SK-N-SH (cell line): Measurements from ENCODE around the gene PODN. TPM values are rescaled to one million over a fixed set of nuclear protein-coding genes. Genes with fewer than 3 reads are reported as not detected.

ENCODE experiments used
- CTCF ChIA-PET: fragments of 300-600, 350-600 bp; formaldehyde crosslinking; extraction: SDS; loops from one replicate; lab custom pipeline; 2021; lab: Yijun Ruan, JAX
- POLR2A ChIA-PET: fragments of 350-600 bp; sonication (Branson Sonifier 250); formaldehyde crosslinking; extraction: SDS; loops from one replicate; lab custom pipeline; 2020; ENCODE audit warnings: antibody characterized with exemption, inconsistent platforms; lab: Yijun Ruan, JAX
- DNase-seq: peaks from one replicate; pipeline ENCODE4 v3.0.0; 2012
- H2AFZ ChIP-seq: fragments of 200-600 bp; sonication (generic); 2 replicates; pipeline ENCODE4 v1.8.1; 2016; ENCODE audit warnings: antibody characterized with exemption, mild to moderate bottlenecking, low read depth
- H3F3A ChIP-seq: fragments of 200-600 bp; sonication (generic); replicated peaks from 2 replicates; pipeline ENCODE3; 2016; ENCODE audit warnings: antibody characterized with exemption, mild to moderate bottlenecking; ENCODE audit not compliant: insufficient read depth
- H3K27ac ChIP-seq, 2 experiments: fragments of 200-500 bp in 1 of 2; fragments of 200-600 bp in 1 of 2; sonication (Bioruptor generic) in 1 of 2; sonication (generic), shearing (Covaris generic) in 1 of 2; 2 replicates each; pipeline versions ENCODE4 v1.5.1 to v1.6.1; 2014 to 2016; ENCODE audit warnings: low read depth in 2 of 2, inconsistent platforms in 1 of 2, low read length in 1 of 2, mild to moderate bottlenecking in 1 of 2, mixed read lengths in 1 of 2
- H3K27me3 ChIP-seq: fragments of 200-600 bp; sonication (generic), shearing (Covaris generic); 2 replicates; pipeline ENCODE4 v1.6.1; 2016; ENCODE audit warnings: mixed run types; ENCODE audit not compliant: insufficient read depth
- H3K36me3 ChIP-seq, 2 experiments: fragments of 200-500 bp in 1 of 2; fragments of 200-600 bp in 1 of 2; sonication (Bioruptor generic) in 1 of 2; sonication (generic) in 1 of 2; replicated peaks in 1 of 2; 2 replicates each; pipeline versions ENCODE3 to v1.5.1; 2014 to 2016; ENCODE audit warnings: low read length in 1 of 2, mild to moderate bottlenecking in 1 of 2; ENCODE audit not compliant: insufficient read depth in 2 of 2, control insufficient read depth in 1 of 2
- H3K4me1 ChIP-seq, 2 experiments: fragments of 200-500 bp in 1 of 2; fragments of 200-600 bp in 1 of 2; sonication (Bioruptor generic) in 1 of 2; sonication (generic), shearing (Covaris generic) in 1 of 2; 2 replicates each; pipeline versions ENCODE4 v1.5.1 to v1.6.1; 2014 to 2016; ENCODE audit warnings: low read depth in 1 of 2, low read length in 1 of 2, mixed run types in 1 of 2; ENCODE audit not compliant: insufficient read depth in 2 of 2, control insufficient read depth in 1 of 2
- H3K4me2 ChIP-seq: fragments of 200-600 bp; sonication (generic), shearing (Covaris generic); 2 replicates; pipeline ENCODE4 v1.6.1; 2017; ENCODE audit warnings: mixed run types
- H3K4me3 ChIP-seq, 2 experiments: fragments of 200-500 bp in 1 of 2; fragments of 200-600 bp in 1 of 2; sonication (Bioruptor generic) in 1 of 2; sonication (generic), shearing (Covaris generic) in 1 of 2; 2 replicates each; pipeline versions ENCODE4 v1.5.1 to v1.8.1; 2014 to 2016; ENCODE audit warnings: low read depth in 2 of 2, inconsistent platforms in 1 of 2, low read length in 1 of 2, mild to moderate bottlenecking in 1 of 2, mixed read lengths in 1 of 2, moderate library complexity in 1 of 2
- H3K79me2 ChIP-seq: fragments of 200-600 bp; sonication (generic); 2 replicates; pipeline ENCODE4 v1.8.1; 2017; ENCODE audit warnings: mild to moderate bottlenecking; ENCODE audit not compliant: insufficient read depth
- H3K9ac ChIP-seq: fragments of 200-600 bp; sonication (generic); 2 replicates; pipeline ENCODE4 v1.6.1; 2017; ENCODE audit warnings: mixed run types
- H3K9me2 ChIP-seq: fragments of 200-600 bp; sonication (generic); 2 replicates; pipeline ENCODE4 v1.6.1; 2017; ENCODE audit warnings: mixed run types
- H3K9me3 ChIP-seq: fragments of 200-600 bp; sonication (generic); 2 replicates; pipeline ENCODE4 v1.6.1; 2017; ENCODE audit warnings: mixed run types, mild to moderate bottlenecking, moderate library complexity
- H4K20me1 ChIP-seq: fragments of 200-600 bp; sonication (generic); 2 replicates; pipeline ENCODE4 v1.6.1; 2017; ENCODE audit warnings: mild to moderate bottlenecking, mixed run types; ENCODE audit not compliant: insufficient read depth
- IRF3 ChIP-seq: fragments of 150-350 bp; IDR thresholded peaks from 2 replicates; pipeline ENCODE4 v1.6.1; 2016; ENCODE audit warnings: mild to moderate bottlenecking, low read depth, low read length
- MAX ChIP-seq: IDR thresholded peaks from 2 replicates; pipeline ENCODE4 v1.4.0; 2012; ENCODE audit warnings: low read depth
- MEF2A ChIP-seq: IDR thresholded peaks from 2 replicates; pipeline ENCODE4 v1.4.0; 2012; ENCODE audit warnings: low read depth, borderline replicate concordance
- NFIC ChIP-seq: IDR thresholded peaks from 2 replicates; pipeline ENCODE4 v1.4.0; 2012; ENCODE audit warnings: borderline replicate concordance
- NRF1 ChIP-seq: IDR thresholded peaks from 2 replicates; pipeline ENCODE4 v1.6.1; 2012; ENCODE audit warnings: low read depth, mild to moderate bottlenecking, low read length
- PBX3 ChIP-seq: IDR thresholded peaks from 2 replicates; pipeline ENCODE4; 2012
- RFX5 ChIP-seq: IDR thresholded peaks from 2 replicates; pipeline ENCODE4 v1.6.1; 2012; ENCODE audit warnings: mild to moderate bottlenecking, improper control_type of control experiment, low read length
- RXRA ChIP-seq: IDR thresholded peaks from 2 replicates; pipeline ENCODE4 v1.4.0; 2012; ENCODE audit warnings: low read depth, mild to moderate bottlenecking, borderline replicate concordance
- SMC3 ChIP-seq: IDR thresholded peaks from 2 replicates; pipeline ENCODE4 v1.6.1; 2012; ENCODE audit warnings: low read depth, low read length, improper control_type of control experiment
- TEAD4 ChIP-seq: IDR thresholded peaks from 2 replicates; pipeline ENCODE4 v1.4.0; 2012; ENCODE audit warnings: mild to moderate bottlenecking, borderline replicate concordance; ENCODE audit not compliant: insufficient read depth
- USF2 ChIP-seq: fragments of 150-350 bp; IDR thresholded peaks from 2 replicates; pipeline ENCODE4 v1.6.1; 2017; ENCODE audit warnings: antibody characterized with exemption, low read length, low read depth, borderline replicate concordance
- WGBS: methylation state at CpG from one replicate; pipeline ENCODE4 v1.1.6; 2017; ENCODE audit warnings: low lambda C conversion rate; 5-methylcytosine and 5-hydroxymethylcytosine counted together
- polyA plus RNA-seq, 3 experiments: library from polyadenylated mRNA; depleted of rRNA; stranded (reverse); fragments of >200 nt; gene quantifications; 2 replicates each; pipeline ENCODE4 v1.2.3, GENCODE V29; 2012

The PODN gene
- polyA plus RNA-seq, 1 of the 3 experiments (the other 2 are of a cell fraction): 2.0 TPM

- CTCF ChIA-PET: interaction anchor here (1.0 kb wide), 1 partner anchor 60 kb away, joined by 3 read pairs; no protein-coding TSS in a partner anchor
- POLR2A ChIA-PET: no interaction called here
- TF ChIP-seq RFX5 (no peak), NRF1 (no peak), PBX3 (no peak), SMC3 (no peak), MAX (no peak), USF2 (no peak), IRF3 (no peak), NFIC (no peak)
- TF ChIP-seq, all 33 proteins: peak for 0
- Histone ChIP-seq H3K27ac (no peak overlapping the region), H3K27me3 (no peaks in the 10 kb centered on the region), H4K20me1 (no peaks in the 10 kb centered on the region), H3F3A (no peaks in the 10 kb centered on the region), H3K4me3 (no peak overlapping the region), H3K9me2 (no peaks in the 10 kb centered on the region), H2AFZ (no peak overlapping the region), H3K9ac (no peak overlapping the region), H3K9me3 (no peaks in the 10 kb centered on the region), H3K4me2 (no peak overlapping the region), H3K36me3 (no peaks in the 10 kb centered on the region), H3K4me1 (no peaks in the 10 kb centered on the region; a peak in 1 of 4 replicates), H3K79me2 (no peaks in the 10 kb centered on the region)
- DNase-seq: no peak
- 73% methylated on average over 3 of the region's 4 CpGs for WGBS
These were observed 66.4 kb downstream of the PODN start for GRCh38 chr1:53128401-53128800.

GRCh38 chr1:53129891-53130597, 68.0 kb downstream of the PODN start:
- POLR2A ChIA-PET: no interaction called here
- no peaks in the 10 kb centered on the region for H3F3A ChIP-seq
- no peak for DNase-seq
- H3K4me2 ChIP-seq: no peak overlapping the region
- no peaks in the 10 kb centered on the region for H3K27me3 ChIP-seq
- no peak overlapping the region for H2AFZ ChIP-seq
- CTCF ChIA-PET: interaction anchor here (1.1 to 1.3 kb wide), 3 partner anchors 10 to 87 kb away, joined by 3 to 4 read pairs (median 3); no protein-coding TSS in a partner anchor
- no peaks in the 10 kb centered on the region for H4K20me1 ChIP-seq
- no peak overlapping the region for H3K27ac ChIP-seq
- no peaks in the 10 kb centered on the region for H3K36me3 ChIP-seq
- H3K9ac ChIP-seq: no peak overlapping the region
- peaks cover 0 to 3% of the 10 kb centered on the region in 2 experiments; a peak in 1 of 4 replicates for H3K4me1 ChIP-seq
- H3K4me3 ChIP-seq: no peak overlapping the region
- TF ChIP-seq TEAD4 (no peak), RXRA (no peak), MAX (no peak), MEF2A (no peak)
- no peaks in the 10 kb centered on the region for H3K9me3 ChIP-seq
- no peaks in the 10 kb centered on the region for H3K9me2 ChIP-seq
- 67% methylated on average over 10 of the region's 12 CpGs for WGBS
- H3K79me2 ChIP-seq: no peaks in the 10 kb centered on the region
